Suprapubic skin (tissue), 4 donors: ENCODE measurements around the gene SHROOM2.

Source experiments
- CTCF ChIP-seq, 2 donors: fragments of 200-600 bp in 1 of 2; fragments of 450-650 bp in 1 of 2; sonication (generic) in 1 of 2; IDR thresholded peaks; one replicate each; pipeline ENCODE4 v1.5.1; 2016 to 2019; ENCODE audit warnings: antibody characterized with exemption in 2 of 2, mild to moderate bottlenecking in 1 of 2, moderate library complexity in 1 of 2
- EP300 ChIP-seq: sonication (generic); formaldehyde crosslinking; IDR thresholded peaks from one replicate; pipeline ENCODE4 v1.6.1; 2017; ENCODE audit warnings: antibody characterized with exemption
- POLR2AphosphoS5 ChIP-seq, 3 donors: sonication (generic); formaldehyde crosslinking; IDR thresholded peaks; one replicate each; pipeline ENCODE4 v1.6.1; 2017; ENCODE audit warnings: antibody characterized with exemption in 3 of 3

GRCh38 chrX:9885150-9885549 lies 98.9 kb downstream of the SHROOM2 start:
- TF ChIP-seq CTCF (IDR thresholded peaks at IDR 0.05) (peak in 1 of 2 donors; percentile 37), EP300 (no peak), POLR2AphosphoS5 (IDR thresholded peaks at IDR 0.05) (no peak)
